NCI-H446 treated with DMSO at 0.1 percent for 48 hours (cell line): ENCODE data around the gene CDYL.
"Not testable (repeated sequence)": the region's sequence is repeated elsewhere in the genome, so short reads cannot be mapped to it uniquely, and the experiment has no call there.

Source experiments
- DNase-seq: peaks from one replicate; lab custom pipeline; 2025; lab: John Stamatoyannopoulos, UW

CDYL gene

DNA sequence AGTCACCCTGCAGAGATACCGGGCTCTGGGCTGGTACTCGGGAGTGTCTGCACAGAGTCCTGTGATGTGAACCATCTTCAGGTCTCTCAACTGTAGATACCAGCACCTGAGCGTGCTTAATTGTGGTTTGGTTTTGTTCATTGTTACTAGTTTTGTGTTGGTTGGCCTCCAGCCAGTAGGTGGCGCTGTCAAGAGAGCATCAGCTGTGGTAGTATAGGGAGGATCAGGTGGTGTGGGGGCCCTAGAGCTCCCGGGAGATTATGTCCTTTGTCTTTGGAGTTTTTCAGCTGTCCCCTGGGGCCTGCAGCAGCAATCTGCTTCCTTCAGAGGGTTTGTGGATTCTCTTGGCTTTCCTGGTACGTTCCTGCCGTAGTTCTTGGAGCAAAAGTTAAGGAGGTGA lies 67.9 kb downstream of the CDYL start:
- DNase-seq = no peak

DNA sequence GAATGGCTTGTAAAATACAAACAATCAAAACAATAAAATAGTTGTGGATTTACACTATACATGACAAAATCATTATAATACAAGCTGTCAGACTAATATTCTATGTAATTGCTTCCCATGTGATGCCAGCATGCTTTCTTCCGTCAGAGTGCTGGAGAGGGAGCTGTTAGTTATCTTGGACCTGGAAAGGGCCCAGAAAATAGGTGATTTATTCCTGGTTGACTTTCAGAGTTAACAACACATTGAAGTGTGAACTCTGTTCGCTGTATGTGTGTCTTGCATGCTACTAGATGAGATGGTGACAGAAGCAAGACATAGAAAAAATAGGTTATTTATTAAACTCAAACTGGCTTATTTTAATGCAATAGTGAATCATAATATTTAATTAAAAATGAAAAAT lies 70.2 kb downstream of the CDYL start:
- no peak for DNase-seq

DNA sequence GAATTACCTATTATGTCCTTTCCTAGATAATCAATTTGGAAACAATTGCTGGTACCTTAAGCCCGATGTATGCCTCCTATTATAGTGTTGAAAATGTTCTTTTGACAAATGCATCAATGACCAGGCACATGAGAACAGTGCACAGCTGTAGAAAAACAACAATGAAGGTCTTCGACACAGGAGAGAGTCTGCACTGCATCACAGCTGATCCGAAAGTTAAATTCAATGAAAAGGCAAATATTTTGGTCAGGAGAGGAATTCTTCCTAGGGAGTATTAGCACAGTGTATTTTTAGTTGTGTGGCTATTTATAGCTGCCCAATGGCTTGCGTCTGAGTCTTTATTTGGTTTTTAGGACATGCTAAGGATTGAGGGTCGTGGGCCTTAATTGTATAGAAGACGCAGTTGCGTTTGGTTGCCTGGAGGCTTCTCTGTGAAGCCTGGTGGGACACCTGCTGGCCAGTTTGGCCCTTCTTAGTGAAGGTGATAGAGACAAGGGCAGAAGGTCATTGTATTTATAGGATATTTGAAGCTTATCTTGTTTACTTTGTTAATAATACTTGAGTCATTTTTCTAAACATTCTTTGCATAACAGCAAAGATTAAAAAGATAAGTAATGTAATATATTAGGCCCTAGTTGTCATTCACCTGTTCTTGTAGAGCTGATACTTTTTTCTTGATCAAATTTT lies 72.3 kb downstream of the CDYL start:
- DNase-seq = no peak

- DNase-seq = no peak
Measured at GRCh38 chr6:4849226-4850022, 73.2 kb downstream of the CDYL start.

GRCh38 chr6:4851035-4851434 lies 74.8 kb downstream of the CDYL start:
- DNase-seq = no peak

GRCh38 chr6:4852186-4852585 lies 76.0 kb downstream of the CDYL start:
- DNase-seq = not testable (repeated sequence)

DNA sequence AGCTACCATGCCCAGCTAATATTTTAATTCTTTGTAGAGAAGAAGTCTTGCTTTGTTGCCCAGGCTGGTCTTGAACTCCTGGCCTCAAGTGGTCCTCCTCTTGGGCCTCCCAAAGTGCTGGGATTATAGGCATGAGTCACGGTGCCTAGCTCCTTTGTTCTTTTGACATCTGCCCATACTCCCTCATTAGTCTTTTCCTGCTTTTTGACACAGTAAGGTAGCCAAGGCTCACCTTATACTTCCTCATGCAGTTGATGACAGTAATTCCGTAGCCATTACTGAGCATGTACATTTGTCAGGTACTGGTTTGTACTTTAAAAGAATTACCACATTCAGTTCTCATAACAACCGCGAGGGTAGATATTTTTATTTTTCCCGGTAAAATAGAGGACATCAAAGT lies 76.7 kb downstream of the CDYL start:
- DNase-seq = no peak

DNA sequence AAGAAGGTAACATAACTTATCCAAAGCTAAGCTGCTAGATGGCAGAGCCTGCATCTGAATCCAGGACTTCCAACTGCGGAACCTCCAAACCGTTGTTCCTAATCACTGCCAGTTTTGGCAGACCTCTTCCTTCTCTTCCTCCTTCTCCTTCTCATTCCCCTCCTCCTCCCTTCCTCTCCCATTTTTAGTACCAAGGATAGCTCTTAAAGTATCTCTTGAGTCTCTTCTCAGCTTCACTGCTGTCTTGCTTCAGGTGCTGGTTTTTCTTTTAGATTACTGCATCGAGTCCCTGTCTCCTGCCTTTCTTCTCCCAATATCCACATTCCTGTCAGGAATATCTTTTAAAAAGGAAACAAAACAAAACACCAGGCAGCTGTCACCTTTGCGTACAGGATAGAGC lies 77.1 kb downstream of the CDYL start:
- DNase-seq = no peak

GRCh38 chr6:4853782-4854511 lies 77.7 kb downstream of the CDYL start:
- no peak for DNase-seq

- no peak for DNase-seq
Measured at GRCh38 chr6:4856785-4857184, 80.6 kb downstream of the CDYL start.

- no peak for DNase-seq
Measured at GRCh38 chr6:4858194-4859015, 82.2 kb downstream of the CDYL start.

GRCh38 chr6:4860387-4860786 lies 84.2 kb downstream of the CDYL start:
- no peak for DNase-seq

- DNase-seq = no peak
Measured at GRCh38 chr6:4861564-4861963, 85.4 kb downstream of the CDYL start.

DNA sequence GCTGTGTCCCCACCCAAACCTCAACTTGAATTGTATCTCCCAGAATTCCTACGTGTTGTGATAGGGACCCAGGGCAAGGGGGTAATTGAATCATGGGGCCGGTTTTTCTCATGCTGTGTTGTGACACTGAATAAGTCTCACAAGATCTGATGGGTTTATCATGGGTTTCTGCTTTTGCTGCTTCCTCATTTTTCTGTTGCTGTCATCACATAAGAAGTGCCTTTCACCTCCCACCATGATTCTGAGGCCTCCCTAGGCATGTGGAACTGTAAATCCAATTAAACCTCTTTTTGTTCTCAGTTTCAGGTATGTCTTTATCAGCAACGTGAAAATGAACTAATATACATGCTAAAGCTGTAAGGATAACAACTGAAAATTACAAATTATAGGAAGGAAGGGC lies 88.3 kb downstream of the CDYL start:
- no peak for DNase-seq

- not testable (repeated sequence) for DNase-seq
Measured at GRCh38 chr6:4865006-4865405, 88.8 kb downstream of the CDYL start.

GRCh38 chr6:4870821-4871494 lies 94.8 kb downstream of the CDYL start:
- no peak for DNase-seq

GRCh38 chr6:4871825-4872224 lies 95.6 kb downstream of the CDYL start:
- DNase-seq = no peak

DNA sequence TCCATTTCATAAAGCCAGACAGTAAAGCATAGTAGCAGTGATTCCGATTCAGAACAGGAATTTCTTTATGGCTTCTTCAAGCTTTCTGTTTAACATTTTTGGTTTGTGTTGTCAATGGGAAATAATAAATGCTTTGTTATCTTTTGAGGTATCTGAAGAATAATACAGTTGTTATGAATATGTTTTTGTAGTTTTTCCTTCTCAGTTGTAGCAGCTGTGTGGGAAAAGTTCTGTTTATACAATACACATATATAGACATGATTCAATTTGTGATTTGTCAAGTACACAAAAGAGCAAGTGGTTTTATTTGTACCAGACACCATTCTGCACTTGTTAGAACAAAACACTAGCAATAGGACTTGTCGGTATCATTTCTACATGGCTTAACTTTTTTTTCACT lies 96.6 kb downstream of the CDYL start:
- DNase-seq = no peak

DNA sequence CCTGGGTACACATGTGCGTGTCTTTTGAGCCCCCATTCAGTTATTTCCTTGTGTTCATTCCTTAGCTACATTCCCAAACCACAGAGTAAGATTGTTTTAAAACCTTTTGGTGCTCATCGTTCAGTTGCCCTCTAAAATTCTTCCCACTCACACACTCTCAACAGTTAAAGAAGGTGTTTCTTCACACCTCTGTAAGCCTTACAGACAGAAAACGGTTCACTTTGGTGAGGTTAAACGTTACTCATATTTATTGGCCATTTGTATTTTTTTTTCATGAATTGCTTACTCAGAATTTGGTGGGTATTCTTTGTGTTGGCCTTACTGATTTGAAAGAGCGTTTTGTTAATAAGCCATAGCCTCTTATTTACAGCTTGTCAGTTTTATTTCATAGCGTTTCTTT lies 97.7 kb downstream of the CDYL start:
- no peak for DNase-seq

DNA sequence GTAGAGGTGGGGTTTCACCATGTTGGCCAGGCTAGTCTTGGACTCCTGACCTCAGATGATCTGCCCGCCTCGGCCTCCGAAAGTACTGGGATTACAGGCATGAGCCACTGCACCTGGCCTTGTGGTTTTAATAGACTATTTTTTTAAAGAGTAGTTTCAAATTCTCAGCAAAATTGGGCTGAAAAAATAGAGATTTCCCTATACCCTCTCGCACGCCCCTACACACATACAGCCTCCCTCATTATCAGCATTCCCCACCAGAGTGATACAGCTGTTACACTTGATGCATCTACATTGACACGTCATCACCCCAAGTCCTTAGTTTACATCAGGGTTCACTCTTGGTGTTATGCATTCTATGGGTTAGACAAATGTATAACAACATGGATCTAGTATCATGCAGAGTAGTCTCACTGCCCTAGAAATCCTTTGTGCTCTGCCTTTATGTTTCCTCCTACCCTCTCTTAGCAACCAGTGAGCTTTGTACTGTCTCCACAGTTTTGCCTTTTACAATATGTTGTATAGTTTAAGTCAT lies 103.6 kb downstream of the CDYL start:
- DNase-seq = no peak

DNA sequence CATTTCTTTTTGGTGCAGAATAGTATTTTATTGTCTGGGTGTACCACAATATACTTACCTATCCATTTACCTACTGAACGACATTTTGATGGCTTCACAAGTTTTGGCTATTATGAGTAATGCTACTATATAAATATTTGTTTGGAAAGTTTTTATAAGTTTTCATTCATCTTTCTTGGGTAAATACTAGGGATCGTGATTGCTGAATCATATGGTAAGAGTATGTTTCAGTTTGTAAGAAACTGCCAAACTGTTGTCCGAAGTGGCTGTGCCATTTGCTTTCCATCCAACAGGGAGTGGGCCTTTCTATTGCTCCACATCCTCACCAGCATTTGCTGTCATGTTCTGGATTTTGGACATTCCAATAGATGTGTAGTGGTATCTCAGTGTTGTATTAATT lies 104.2 kb downstream of the CDYL start:
- DNase-seq = no peak
